ENCODE measurements around the gene MPHOSPH10.
"Not testable (repeated sequence)": the region's sequence is repeated elsewhere in the genome, so short reads cannot be mapped to it uniquely, and the experiment has no call there.

The MPHOSPH10 gene

GRCh38 chr2:71129114-71129901, 1.1 kb upstream of the MPHOSPH10 start:
- TF ChIP-seq, protein P1, sequence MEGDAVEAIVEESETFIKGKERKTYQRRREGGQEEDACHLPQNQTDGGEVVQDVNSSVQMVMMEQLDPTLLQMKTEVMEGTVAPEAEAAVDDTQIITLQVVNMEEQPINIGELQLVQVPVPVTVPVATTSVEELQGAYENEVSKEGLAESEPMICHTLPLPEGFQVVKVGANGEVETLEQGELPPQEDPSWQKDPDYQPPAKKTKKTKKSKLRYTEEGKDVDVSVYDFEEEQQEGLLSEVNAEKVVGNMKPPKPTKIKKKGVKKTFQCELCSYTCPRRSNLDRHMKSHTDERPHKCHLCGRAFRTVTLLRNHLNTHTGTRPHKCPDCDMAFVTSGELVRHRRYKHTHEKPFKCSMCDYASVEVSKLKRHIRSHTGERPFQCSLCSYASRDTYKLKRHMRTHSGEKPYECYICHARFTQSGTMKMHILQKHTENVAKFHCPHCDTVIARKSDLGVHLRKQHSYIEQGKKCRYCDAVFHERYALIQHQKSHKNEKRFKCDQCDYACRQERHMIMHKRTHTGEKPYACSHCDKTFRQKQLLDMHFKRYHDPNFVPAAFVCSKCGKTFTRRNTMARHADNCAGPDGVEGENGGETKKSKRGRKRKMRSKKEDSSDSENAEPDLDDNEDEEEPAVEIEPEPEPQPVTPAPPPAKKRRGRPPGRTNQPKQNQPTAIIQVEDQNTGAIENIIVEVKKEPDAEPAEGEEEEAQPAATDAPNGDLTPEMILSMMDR (conservative IDR thresholded peaks at IDR 0.05; ENCODE audit: low read depth), result no peak
- peak overlapping the region; percentile 93 for H3K27ac ChIP-seq
- CTCF ChIA-PET, result interaction anchor here (0.8 to 1.0 kb wide), 2 partner anchors 13 to 258 kb away, joined by 3 to 4 read pairs; no protein-coding TSS in a partner anchor
- POLR2A ChIA-PET (ENCODE audit: low non-redundant PET), result interaction anchor here (1.0 kb wide), 1 partner anchor 61 kb away, joined by 3 read pairs; the partner anchor contains the start of gene NAGK
- DNase-seq (ENCODE audit: low spot score), result peak; percentile 3

GRCh38 chr2:71129902-71130151, 607 bp upstream of the MPHOSPH10 start:
- POLR2A ChIA-PET (ENCODE audit: low non-redundant PET), result interaction anchor here (1.0 kb wide), 1 partner anchor 61 kb away, joined by 3 read pairs; the partner anchor contains the start of gene NAGK
- TF ChIP-seq, protein P1 (conservative IDR thresholded peaks at IDR 0.05; ENCODE audit: low read depth), result no peak
- DNase-seq (ENCODE audit: low spot score), result peak; percentile 56
- H3K27ac ChIP-seq, result peak overlapping the region; percentile 93
- CTCF ChIA-PET, result interaction anchor here (0.8 to 1.0 kb wide), 2 partner anchors 13 to 258 kb away, joined by 3 to 4 read pairs; no protein-coding TSS in a partner anchor

- peak overlapping the region; percentile 93 for H3K27ac ChIP-seq
- CTCF ChIA-PET, result interaction anchor here (0.6 kb wide), 3 partner anchors 13 to 259 kb away, joined by 3 to 5 read pairs (median 4); no protein-coding TSS in a partner anchor
- TF ChIP-seq, protein P1 (conservative IDR thresholded peaks at IDR 0.05; ENCODE audit: low read depth), result no peak
- POLR2A ChIA-PET (ENCODE audit: low non-redundant PET), result interaction anchor here (0.6 kb wide), 1 partner anchor 72 kb away, joined by 3 read pairs; no protein-coding TSS in a partner anchor
- DNase-seq (ENCODE audit: low spot score), result peak; percentile 13
Measured at GRCh38 chr2:71130905-71131244, 441 bp downstream of the MPHOSPH10 start.

DNA sequence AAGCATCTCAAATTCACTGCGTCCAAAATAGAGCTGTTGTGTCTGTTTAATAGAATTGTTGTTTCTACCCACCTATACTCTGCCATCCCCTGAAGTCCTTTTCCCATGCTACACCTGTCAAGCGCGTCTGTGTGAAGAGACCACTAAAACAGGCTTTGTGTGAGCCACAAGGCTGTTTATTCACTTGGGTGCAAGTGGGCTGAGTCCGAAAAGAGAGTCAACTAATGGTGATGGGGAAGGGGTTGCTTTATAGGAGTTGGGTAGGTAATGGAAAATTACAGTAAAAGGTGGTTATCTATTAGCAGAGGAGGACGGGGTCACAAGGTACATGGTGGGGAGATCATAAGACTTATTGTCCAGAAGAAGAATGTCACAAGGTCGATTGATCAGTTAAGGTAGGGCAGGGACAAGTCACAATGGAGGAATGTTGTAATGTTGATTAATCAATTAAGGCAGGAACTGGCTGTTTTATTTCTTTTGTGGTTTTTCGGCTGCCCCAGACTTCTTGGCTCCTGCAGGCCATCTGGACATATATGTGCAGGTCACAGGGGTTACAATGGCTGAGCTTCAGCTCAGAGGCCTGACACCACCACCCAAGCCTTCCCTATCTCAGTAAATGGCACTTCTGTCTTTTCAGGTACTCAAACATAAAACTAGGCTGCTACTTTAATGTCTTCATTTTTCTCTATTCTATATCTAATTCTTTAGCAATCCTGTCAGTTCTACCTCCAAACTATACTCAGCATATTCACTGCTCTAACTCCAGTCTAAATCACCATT, 1.1 kb downstream of the MPHOSPH10 start:
- POLR2A ChIA-PET (ENCODE audit: low non-redundant PET); H3K27ac ChIP-seq; DNase-seq (ENCODE audit: low spot score): not testable (repeated sequence)
- CTCF ChIA-PET, result interaction anchor here (0.6 kb wide), 1 partner anchor 14 kb away, joined by 5 read pairs; no protein-coding TSS in a partner anchor

DNA sequence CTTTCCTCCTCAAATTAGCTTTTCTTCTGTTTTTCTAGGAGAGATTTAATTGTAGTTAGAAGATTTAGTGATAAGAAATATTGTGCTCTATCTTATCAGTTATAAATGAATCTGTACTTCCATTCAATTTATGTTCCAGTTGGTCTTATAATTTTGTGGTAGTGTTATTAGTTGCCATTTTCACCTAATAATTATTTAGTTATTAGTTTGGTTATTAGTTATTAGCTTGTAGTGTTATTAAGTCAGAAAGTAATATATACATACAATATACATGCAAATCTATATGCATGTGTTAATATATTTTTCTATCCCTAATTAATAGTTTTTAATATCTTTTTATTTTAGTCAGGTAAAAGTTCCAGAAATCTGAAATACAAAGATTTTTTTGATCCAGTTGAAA, 3.2 kb downstream of the MPHOSPH10 start:
- H3K27ac ChIP-seq, result no peak overlapping the region
- no peak for DNase-seq (ENCODE audit: low spot score)
- CTCF ChIA-PET, result interaction anchor here (0.6 to 1.0 kb wide), 2 partner anchors 33 to 111 kb away, joined by 3 to 4 read pairs; no protein-coding TSS in a partner anchor
- POLR2A ChIA-PET (ENCODE audit: low non-redundant PET), result no interaction called here
- TF ChIP-seq, protein P1 (conservative IDR thresholded peaks at IDR 0.05; ENCODE audit: low read depth), result no peak

DNA sequence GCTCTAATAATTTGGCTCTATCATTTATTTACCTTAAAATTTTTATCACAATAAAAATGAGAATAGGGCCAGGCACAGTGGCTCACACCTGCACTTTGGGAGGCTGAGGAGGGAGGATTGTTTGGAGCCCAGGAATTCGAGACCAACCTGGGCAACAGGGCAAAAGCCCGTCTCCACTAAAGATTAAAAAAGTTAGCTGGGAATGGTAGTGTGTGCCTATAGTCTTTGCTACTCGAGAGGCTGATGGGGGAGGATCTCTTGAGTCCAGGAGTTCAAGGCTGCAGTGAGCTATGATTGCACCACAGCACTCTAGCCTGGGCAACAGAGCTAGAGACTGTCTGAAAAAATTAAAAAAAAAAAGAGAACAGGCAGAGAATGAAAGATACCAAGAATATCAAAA, 5.7 kb downstream of the MPHOSPH10 start:
- POLR2A ChIA-PET (ENCODE audit: low non-redundant PET), result interaction anchor here (0.6 kb wide), 1 partner anchor 12 kb away, joined by 3 read pairs; no protein-coding TSS in a partner anchor
- H3K27ac ChIP-seq, result no peak overlapping the region
- no peak for DNase-seq (ENCODE audit: low spot score)
- TF ChIP-seq, protein P1 (conservative IDR thresholded peaks at IDR 0.05; ENCODE audit: low read depth), result no peak
- CTCF ChIA-PET, result no interaction called here

Measured in RWPE1 (cell line).